ENCODE results near the gene HRC. TPM values are rescaled to one million over a fixed set of nuclear protein-coding genes. Genes with fewer than 3 reads are reported as not detected.

The HRC gene
- total RNA-seq, 1 experiment from 2014 or later: not detected

DNA sequence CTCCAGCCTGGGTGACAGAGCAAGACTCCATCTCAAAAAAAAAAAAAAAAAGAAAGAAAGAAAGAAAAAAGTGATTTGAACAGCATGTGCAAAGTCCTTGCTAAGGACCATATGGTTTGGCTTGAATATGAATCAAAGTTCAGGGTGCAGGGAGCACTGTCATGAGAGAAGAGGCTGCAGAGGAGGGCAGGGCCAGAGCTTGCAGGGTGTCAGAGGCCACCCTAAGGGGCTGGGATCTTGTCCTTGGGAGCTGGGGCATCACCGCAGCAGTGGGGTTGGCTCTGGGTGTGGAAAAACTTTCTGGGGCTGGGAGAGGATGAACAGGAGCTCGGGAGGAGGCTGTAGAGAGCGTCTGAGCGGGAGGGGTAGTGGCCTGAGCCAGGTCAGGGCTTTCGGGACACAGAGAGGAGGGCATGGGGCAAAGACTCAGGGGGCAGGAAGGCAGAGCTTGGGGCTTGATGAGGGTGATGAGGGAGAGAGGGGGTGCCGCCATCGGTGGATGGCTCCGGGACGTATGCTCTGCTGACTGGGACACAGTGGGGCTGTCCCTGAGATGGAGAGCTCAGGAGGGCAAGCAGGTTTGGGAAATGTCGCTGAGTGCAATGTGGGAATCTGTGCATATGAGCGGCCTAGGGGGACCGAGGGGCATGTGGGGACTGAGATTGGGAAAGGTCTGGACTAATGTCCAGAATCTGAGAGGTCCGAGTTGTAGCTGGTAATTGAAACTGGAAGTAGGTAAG lies 5.4 kb upstream of the HRC start:
- DNase-seq (ENCODE audit: low read depth): no peak

DNA sequence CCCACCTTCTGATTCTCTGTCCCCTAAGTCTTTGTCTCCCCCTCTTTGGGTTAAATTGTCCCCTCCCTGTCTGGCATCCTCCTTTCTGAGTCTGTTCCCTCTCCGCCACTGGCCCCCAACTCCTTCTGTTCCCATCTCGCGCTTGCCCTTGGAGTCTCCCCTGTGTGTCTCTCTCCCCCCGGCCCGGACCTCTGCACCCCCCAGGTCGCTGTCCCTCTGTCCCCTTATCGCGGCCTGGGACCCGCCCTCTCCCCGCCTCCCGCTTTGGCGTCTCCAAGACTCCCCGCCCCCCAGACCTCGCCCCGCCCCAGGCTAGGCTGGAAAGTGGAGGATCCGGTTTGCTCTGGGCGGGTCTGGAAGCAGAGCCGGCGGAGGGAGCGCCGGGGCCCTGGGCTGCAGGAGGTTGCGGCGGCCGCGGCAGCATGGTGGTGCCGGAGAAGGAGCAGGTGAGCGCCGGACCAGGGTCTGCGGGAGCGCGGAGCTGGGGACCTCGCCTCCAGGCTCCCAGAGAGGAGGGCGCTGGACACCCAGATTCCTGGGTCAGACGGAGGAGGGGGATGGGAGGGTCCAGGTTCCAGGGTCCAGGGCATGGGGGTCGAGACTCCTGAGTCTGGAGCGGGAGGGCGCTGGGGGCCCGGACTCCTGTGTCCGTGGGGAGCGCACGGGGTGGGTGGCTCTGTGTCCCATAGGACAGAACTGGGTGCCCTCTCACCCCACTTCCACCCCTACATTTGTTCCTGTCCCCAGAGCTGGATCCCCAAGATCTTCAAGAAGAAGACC lies 2.4 kb upstream of the HRC start, which contains the start of gene TRPM4:
TRPM4 (plus strand) TSS at position 348 of the 780 bp plus-strand sequence; CDS start at position 423, 75 bp downstream.
- DNase-seq (ENCODE audit: low read depth): peak; percentile 75

DNA sequence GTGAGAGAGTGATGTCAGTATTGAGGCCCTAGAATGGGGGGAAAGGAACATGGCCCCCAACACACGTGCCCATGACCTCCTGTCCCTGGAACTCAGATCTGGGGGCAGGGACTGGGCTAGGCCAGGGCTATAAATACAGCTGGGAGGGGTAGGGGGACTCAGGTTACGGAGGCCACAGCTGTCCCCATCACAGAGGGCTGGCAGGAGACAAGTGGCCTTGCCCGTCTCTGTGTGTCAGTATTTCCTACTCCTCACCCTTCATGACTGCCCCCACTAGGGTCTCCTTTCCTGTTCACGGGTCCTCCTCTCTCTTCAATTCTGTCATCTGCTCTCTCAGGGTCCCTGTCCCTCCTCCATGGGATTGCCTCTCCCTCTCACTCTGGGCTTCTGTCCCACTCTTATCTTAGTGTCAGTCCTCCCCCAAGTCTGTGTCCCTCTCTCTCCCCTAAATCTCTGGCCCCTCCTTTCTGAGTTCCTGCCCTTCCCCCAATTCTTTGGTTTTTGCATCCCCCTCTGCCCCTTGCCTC lies 687 bp upstream of the HRC start:
- DNase-seq (ENCODE audit: low read depth): no peak

DNA sequence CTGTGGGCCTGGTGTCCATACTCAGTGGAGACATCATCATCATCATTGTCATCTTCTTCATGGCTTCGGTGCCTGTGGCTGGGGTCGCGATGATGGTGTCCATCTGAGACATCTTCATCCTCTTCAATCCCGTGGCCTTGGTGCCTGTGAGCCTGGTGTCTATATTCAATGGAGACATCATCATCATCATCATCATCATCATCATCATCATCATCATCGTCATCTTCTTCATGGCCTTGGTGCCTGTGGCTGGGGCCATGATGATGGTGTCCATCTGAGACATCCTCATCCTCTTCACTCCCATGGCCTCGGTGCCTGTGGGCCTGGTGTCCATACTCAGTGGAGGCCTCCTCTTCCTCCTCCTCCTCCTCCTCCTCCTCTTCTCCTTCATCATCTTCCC lies 917 bp downstream of the HRC start:
- DNase-seq (ENCODE audit: low read depth): no peak

- DNase-seq (ENCODE audit: low read depth): no peak
Measured at GRCh38 chr19:49153167-49153809, 1.9 kb downstream of the HRC start.

DNA sequence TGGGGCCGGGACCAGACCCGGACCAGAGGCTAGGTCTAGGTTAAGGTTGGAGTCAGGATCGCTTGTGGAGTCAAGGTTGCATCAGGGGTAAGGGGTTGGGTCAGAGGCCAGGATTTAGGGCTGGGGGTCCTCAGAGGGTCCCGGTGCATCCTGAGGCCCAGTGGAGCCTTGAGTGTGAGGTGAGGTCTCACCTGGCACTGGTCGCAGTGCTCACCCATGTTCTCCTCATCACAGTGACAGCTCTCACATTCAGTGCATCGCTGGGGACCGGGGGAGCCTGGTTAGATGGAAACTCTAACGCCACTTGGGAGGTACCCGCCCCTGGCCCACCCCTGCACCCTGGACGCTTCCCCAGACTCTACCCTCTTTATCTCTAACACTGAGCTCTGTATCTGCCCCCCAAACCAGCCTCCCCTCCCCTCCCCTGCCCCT lies 3.1 kb downstream of the HRC start:
- DNase-seq (ENCODE audit: low read depth): no peak

- peak; percentile 62 for DNase-seq (ENCODE audit: low read depth)
Measured at GRCh38 chr19:49151267-49152118, 3.7 kb downstream of the HRC start.

GRCh38 chr19:49150944-49151243 lies 4.3 kb downstream of the HRC start:
- no peak for DNase-seq (ENCODE audit: low read depth)

- peak; percentile 73 for DNase-seq (ENCODE audit: low read depth)
Measured at GRCh38 chr19:49150106-49150943, 4.9 kb downstream of the HRC start.

GRCh38 chr19:49149652-49150105 lies 5.5 kb downstream of the HRC start:
- DNase-seq (ENCODE audit: low read depth): peak; percentile 72

DNA sequence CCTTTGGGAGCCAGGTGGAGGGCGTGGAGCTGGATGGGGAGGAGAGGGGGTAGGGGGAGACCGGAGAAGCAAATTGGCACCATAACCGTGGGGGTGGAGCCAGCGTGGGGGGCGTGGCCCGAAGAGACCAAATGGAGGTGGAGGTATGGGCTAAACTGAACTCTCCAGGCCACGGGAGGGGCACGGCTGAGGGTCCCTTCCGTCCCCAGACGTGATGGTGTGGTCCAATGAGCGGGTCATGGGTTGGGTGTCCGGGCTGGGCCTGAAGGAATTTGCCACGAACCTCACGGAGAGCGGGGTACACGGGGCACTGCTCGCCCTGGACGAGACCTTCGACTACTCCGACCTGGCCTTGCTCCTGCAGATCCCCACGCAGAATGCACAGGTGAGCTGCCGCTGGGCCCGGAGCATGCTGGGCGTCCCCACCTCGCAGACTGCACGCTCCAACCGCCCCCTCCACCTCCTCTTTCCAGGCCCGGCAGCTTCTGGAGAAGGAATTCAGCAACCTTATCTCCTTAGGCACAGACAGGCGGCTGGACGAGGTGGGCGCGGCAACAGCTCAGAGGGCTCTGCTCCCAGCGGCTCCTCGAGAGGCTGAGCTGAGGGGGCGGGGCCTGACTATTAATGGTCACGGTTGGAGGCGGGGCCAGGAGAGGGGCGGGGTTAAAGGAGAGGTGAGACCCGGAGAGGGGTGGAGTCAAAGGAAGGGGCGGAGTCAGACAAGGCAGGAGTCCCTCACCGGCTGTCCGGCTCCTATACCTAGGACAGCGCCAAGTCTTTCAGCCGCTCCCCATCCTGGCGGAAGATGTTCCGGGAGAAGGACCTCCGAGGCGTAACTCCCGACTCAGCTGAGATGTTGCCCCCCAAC lies 6.2 kb downstream of the HRC start:
- DNase-seq (ENCODE audit: low read depth): peak; percentile 92

DNA sequence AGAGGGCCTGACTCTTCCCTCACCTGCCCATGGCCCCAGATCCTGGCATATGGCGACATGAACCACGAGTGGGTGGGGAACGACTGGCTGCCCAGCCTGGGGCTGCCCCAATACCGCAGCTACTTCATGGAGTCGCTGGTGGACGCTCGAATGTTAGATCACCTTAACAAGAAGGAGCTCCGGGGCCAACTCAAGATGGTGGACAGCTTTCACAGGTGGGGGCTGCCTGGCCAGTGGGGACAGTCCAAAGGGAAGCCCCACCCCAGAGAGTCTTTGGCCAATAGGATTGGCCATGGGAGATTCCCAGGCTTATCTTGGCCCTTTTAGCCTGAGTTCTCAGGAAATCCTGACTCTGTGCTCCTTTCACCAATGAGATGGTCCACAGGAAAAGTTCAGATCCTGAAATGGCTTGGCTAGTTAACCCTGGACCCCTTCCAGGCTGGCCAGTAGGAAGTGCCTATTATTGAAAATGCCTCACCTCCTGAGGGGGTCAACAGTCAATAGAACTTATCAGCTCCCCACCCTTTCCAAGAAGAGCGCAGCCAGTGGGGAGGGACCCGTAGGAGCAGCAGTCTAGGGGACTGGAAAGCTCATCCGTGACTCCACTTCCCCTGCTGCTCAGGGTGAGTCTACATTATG lies 7.0 kb downstream of the HRC start:
- no peak for DNase-seq (ENCODE audit: low read depth)

- DNase-seq (ENCODE audit: low read depth): peak; percentile 40
Measured at GRCh38 chr19:49146408-49146770, 8.8 kb downstream of the HRC start.

GRCh38 chr19:49145573-49146407 lies 9.4 kb downstream of the HRC start:
- DNase-seq (ENCODE audit: low read depth): peak; percentile 45

GRCh38 chr19:49142866-49143335 lies 12.3 kb downstream of the HRC start:
- DNase-seq (ENCODE audit: low read depth): peak; percentile 77

DNA sequence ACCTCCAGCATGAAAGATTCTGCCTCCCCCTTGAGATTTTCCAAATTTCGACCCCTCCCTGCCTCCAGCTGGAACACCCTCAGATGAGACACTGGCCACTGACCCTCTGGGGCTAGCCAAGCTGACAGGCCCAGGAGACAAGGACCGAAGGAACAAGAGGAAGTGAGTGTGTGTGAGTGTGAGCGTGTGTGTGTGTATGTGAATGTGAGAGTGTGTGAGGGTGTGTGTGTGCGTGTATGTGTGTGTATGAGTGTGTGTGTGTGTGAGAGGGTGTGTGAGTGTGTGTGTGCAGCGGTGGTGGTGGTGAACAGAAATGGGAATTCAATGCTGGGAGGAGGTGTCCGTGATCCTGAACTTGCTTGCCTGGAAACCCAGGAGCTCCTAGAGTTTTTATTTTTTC lies 13.8 kb downstream of the HRC start:
- no peak for DNase-seq (ENCODE audit: low read depth)

DNA sequence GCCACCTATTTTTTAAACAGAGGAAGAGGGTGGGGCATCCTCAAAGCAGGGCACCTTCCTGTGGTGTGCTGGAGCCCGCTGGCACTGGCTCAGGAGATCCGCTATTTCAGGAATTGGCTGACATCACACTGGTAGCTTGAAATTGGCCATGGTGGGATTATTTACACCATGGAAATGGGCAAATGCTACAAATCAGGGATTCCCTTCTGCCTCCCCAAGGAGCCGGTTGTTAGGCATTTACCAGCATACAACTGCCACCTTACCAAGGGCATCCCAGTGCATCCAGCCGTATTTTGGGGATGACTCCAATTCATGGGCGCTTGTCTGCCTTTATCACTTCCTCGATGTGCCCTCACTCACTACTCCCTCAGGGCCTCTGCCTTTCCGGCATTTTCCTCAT lies 14.2 kb downstream of the HRC start:
- no peak for DNase-seq (ENCODE audit: low read depth)

DNA sequence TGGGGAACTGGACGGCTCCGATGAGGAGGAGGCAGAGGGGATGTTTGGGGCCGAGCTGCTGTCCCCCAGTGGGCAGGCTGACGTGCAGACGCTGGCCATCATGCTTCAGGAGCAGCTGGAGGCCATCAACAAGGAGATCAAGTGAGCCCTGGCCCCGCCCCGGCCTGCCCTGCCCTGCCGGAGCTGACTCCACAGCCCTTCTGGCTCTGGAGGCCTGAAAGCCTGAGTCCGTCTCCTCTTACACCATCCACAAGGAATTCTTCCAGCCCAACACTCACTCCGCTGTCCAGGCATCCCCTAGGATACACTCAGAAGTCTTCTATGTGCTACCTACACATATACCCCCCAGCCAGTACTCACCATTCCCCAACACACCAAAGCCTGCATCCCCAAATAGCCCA lies 18.4 kb downstream of the HRC start:
- DNase-seq (ENCODE audit: low read depth): no peak
